Activated T-cell treated with anti-CD3 and anti-CD28 coated beads for 4 hours (primary cell): Measurements from ENCODE around the gene CAD.
A peak's percentile ranks its signal among the peaks of the same experiment; 100 is the strongest.
"Not testable (repeated sequence)": the region's sequence is repeated elsewhere in the genome, so short reads cannot be mapped to it uniquely, and the experiment has no call there.

Source experiments
- DNase-seq: peaks from one replicate; pipeline ENCODE4 v3.0.0-alpha.2; 2020

CAD gene

GRCh38 chr2:27217173-27218121 is at the start of gene CAD:
CAD (plus strand) TSS chr2:27217369; CDS start chr2:27217552, 183 bp downstream.
- DNase-seq: peak; percentile 82

GRCh38 chr2:27170581-27171337 is 46.4 kb upstream of the CAD start:
- no peak for DNase-seq

DNA sequence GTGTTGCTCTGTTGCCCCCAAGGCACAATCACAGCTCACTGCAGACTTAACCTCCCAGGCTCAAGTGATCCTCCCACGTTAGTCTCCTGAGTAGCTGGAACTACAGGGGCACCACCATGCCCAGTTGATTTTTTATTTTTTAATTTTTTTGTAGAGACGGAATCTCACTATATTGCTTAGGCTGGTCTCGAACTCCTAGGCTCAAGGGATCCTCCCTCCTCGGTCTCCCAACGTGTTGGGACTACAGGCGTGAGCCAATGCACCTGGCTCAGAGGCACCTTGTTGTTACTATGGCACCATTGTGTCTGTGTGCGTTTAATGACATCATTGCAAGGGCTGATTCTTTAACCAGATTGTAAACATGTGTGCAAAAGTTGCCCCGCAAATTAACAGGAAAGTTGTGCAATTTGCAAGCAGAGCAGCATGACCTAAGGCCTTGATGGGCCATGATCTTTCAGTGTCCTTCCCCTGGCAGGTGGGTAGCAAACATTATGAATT is 45.8 kb upstream of the CAD start:
- DNase-seq: no peak

GRCh38 chr2:27174638-27175037 is 42.5 kb upstream of the CAD start:
- DNase-seq: no peak

DNA sequence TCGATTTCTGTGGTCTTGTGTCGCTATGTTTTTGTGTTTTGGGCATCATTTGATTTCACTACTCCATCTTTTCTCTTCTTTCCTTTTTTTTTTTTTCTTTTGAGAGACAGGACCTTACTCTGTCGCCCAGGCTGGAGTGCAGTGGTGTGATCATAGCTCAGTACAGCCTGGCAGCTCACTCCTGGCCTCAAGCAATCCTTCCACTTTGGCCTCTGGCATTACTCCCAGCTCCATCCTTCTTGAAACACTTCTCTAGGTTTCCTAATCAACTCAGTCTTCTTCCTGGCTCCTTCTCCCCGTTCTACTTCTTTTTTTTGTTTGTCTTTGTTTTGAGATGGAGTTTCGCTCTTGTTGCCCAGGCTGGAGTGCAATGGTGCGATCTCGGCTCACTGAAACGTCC is 41.8 kb upstream of the CAD start:
- DNase-seq: no peak

DNA sequence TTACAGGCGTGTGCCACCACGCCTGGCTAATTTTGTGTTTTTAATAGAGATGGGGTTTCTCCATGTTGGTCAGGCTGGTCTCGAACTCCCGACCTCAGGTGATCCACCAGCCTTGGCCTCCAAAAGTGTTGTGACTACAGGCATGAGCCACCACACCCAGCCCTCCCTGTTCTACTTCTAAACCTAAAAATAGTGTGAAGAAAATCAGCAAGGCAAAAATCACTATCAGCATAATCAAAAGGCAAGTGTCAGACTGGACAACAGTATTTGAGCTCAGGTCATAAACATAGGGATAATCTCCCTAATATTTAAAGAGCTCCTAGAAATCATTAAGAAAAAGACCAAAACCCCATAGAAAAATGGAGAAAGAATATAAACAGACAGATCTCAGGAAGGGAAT is 41.4 kb upstream of the CAD start:
- not testable (repeated sequence) for DNase-seq

DNA sequence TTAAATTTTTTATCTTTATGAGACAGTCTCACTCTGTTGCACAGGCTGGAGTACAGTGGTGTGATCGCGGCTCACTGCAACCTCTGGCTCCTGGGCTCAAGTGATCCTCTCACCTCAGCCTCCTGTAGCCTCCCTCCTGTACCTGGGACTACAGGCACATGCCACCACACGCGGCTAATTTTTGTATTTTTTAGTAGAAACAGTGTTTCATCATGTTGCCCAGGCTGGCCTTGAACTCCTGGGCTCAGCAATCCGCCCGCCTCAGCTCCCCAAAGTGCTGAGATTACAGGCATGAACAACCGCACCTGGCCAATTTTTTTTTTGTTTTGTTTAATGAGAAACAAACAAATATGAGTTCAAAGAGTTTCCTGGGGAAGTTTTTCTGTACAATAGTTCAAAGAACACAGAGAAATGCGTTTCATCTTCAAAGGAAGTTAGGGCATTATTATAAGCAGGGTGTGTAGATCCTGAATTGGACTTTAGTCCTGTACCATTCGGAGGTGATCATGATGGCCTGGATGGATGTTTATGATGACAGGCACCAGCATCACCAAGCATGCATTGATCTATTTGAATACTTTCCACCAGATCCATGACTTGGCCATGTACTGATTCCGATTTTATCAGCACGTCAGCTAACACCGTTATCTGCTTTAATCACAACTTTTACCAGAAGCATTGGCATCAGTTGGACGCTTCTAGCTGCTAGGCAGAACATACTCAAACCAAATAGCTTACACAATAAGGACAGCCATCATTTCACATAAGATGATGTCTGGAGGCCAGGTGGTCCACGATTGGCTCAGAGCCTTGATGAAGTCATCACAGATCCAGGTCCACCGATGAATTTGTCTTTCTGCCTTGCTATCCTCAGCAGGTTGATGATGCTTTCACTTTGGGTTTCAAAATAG is 39.5 kb upstream of the CAD start:
- no peak for DNase-seq

DNA sequence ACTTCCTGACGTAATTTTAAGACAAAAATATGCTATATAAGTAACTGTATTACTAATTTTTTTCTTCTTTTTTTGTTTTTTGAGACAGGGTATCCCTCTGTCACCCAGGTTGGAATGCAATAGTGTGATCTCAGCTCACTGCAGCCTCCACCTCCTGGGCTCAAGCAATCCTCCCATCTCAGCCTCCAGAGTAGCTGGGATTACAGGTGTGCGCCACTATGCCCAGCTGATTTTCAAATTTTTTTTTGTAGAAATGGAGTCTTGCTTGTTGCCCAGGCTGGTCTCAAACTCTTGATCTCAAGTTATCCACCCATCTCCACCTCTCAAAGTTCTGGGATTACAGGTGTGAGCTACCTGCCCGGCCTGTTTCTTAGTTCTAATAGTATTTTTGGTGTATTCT is 38.7 kb upstream of the CAD start:
- no peak for DNase-seq

GRCh38 chr2:27179344-27180000 is 37.7 kb upstream of the CAD start:
- DNase-seq: no peak

GRCh38 chr2:27182346-27182745 is 34.8 kb upstream of the CAD start:
- DNase-seq: no peak

GRCh38 chr2:27184115-27184514 is 33.1 kb upstream of the CAD start:
- DNase-seq: no peak

GRCh38 chr2:27185331-27186026 is 31.7 kb upstream of the CAD start:
- no peak for DNase-seq

- DNase-seq: no peak
Measured at GRCh38 chr2:27186613-27187345, 30.4 kb upstream of the CAD start.

- no peak for DNase-seq
Measured at GRCh38 chr2:27189989-27190388, 27.2 kb upstream of the CAD start.

- DNase-seq: peak; percentile 20
Measured at GRCh38 chr2:27191070-27191829, 25.9 kb upstream of the CAD start.

- DNase-seq: no peak
Measured at GRCh38 chr2:27194538-27195354, 22.4 kb upstream of the CAD start.

DNA sequence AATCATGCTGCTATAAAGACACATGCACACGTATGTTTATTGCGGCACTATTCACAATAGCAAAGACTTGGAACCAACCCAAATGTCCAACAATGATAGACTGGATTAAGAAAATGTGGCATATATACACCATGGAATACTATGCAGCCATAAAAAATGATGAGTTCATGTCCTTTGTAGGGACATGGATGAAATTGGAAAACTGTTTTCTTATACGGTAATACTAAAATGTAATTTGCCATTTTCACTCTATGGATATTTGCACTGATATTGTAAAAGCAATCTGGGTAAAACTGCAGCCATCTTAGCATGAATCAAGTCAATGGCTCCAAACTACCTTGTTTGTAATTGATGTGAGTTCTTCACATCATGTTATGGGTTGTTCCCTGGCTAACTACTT is 21.4 kb upstream of the CAD start:
- DNase-seq: not testable (repeated sequence)

DNA sequence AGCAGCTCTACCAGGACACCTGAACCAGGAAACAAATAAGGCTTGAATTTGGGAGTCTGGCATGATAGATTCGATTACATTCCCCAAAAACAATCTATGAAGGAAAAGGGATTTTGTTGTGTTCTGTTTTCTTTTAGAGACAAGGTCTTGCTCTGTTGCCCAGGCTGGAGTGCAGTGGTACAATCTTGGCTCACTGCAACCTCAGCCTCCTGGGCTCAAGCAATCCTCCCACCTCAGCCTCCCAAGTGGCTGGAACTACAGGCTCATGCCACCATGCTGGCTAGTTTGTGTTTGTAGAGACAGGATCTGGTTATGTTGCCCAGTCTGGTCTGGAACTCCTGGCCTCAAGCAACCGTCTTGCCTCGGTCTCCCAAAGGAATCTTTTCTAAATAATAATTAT is 19.1 kb upstream of the CAD start:
- not testable (repeated sequence) for DNase-seq

- no peak for DNase-seq
Measured at GRCh38 chr2:27198627-27199026, 18.5 kb upstream of the CAD start.
